ENCODE measurements around the gene DSC3.

DNA sequence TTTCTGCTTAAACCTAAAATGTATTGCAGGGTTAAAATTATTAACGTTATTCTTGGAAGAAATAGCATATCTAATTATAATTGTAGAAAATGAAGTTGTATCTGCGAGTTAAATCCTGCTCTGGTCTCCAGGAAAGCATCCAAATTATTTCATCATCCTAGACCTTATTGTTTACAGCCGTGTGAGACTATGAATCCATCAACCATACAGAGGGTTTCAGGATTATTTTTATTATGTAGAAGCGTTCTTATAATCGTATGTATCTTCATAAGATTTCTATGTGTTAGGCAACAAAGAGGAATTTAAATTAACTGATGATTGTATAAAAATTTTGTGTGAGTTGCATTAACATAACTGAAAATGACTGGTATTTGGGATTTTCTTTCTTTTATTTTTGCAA is 14.5 kb upstream of the DSC3 start:
- no peak for TF ChIP-seq CTCF (IDR thresholded peaks at IDR 0.05)
- no peak for TF ChIP-seq POLR2A (IDR thresholded peaks at IDR 0.05)

Measured in thyroid gland (tissue), 4 donors.